ENCODE measurements around the gene ITGA4.

Gene ITGA4

GRCh38 chr2:181516992-181517391 lies 59.8 kb downstream of the ITGA4 start:
- DNase-seq (ENCODE audit: low read depth) = no peak

GRCh38 chr2:181517685-181518301 lies 60.6 kb downstream of the ITGA4 start:
- DNase-seq (ENCODE audit: low read depth) = no peak

GRCh38 chr2:181520253-181520652 lies 63.1 kb downstream of the ITGA4 start:
- no peak for DNase-seq (ENCODE audit: low read depth)

GRCh38 chr2:181523756-181524155 lies 66.6 kb downstream of the ITGA4 start:
- no peak for DNase-seq (ENCODE audit: low read depth)

- DNase-seq (ENCODE audit: low read depth) = no peak
Observed at GRCh38 chr2:181526014-181526413, 68.8 kb downstream of the ITGA4 start.

- no peak for DNase-seq (ENCODE audit: low read depth)
Observed at GRCh38 chr2:181527058-181527457, 69.9 kb downstream of the ITGA4 start.

GRCh38 chr2:181528441-181528840 lies 71.3 kb downstream of the ITGA4 start:
- no peak for DNase-seq (ENCODE audit: low read depth)

- no peak for DNase-seq (ENCODE audit: low read depth)
Observed at GRCh38 chr2:181536730-181537129, 79.5 kb downstream of the ITGA4 start.

- DNase-seq (ENCODE audit: low read depth) = no peak
Observed at GRCh38 chr2:181540421-181540820, 83.2 kb downstream of the ITGA4 start.

GRCh38 chr2:181542170-181542569 lies 85.0 kb downstream of the ITGA4 start:
- DNase-seq (ENCODE audit: low read depth) = no peak

GRCh38 chr2:181546086-181546485 lies 88.9 kb downstream of the ITGA4 start:
- DNase-seq (ENCODE audit: low read depth) = no peak

- DNase-seq (ENCODE audit: low read depth) = no peak
Observed at GRCh38 chr2:181552808-181553207, 95.6 kb downstream of the ITGA4 start.

GRCh38 chr2:181553244-181553643 lies 96.1 kb downstream of the ITGA4 start:
- no peak for DNase-seq (ENCODE audit: low read depth)

- DNase-seq (ENCODE audit: low read depth) = no peak
Observed at GRCh38 chr2:181554061-181554830, 97.1 kb downstream of the ITGA4 start.

GRCh38 chr2:181558371-181558770 lies 101.2 kb downstream of the ITGA4 start:
- DNase-seq (ENCODE audit: low read depth) = no peak

- DNase-seq (ENCODE audit: low read depth) = no peak
Observed at GRCh38 chr2:181563101-181563692, 106.0 kb downstream of the ITGA4 start.

- DNase-seq (ENCODE audit: low read depth) = no peak
Observed at GRCh38 chr2:181566334-181567032, 109.3 kb downstream of the ITGA4 start.

GRCh38 chr2:181570059-181570458 lies 112.9 kb downstream of the ITGA4 start:
- DNase-seq (ENCODE audit: low read depth) = no peak

- no peak for DNase-seq (ENCODE audit: low read depth)
Observed at GRCh38 chr2:181570833-181571661, 113.9 kb downstream of the ITGA4 start.

- DNase-seq (ENCODE audit: low read depth) = no peak
Observed at GRCh38 chr2:181573140-181573736, 116.1 kb downstream of the ITGA4 start.

GRCh38 chr2:181574321-181574720 lies 117.1 kb downstream of the ITGA4 start:
- DNase-seq (ENCODE audit: low read depth) = no peak

Measured in stimulated activated CD8-positive, alpha-beta memory T cell treated with anti-CD3 and anti-CD28 coated beads, Interleukin-12 subunit alpha, Interleukin-12 subunit beta, amount 100 ng/mL, for 1 hour (primary cell).